Endodermal cell (in vitro differentiated cells): ENCODE data around the gene SLC47A2. TPM values are rescaled to one million over a fixed set of nuclear protein-coding genes. Genes with fewer than 3 reads are reported as not detected.

ENCODE experiments used
- DNase-seq: peaks from one replicate; pipeline ENCODE4 v3.0.0-alpha.2; 2017
- H3K27ac ChIP-seq: 2 replicates; pipeline ENCODE4 v1.5.1; 2013; ENCODE audit warnings: mild to moderate bottlenecking, low read depth, low read length, moderate library complexity
- H3K27me3 ChIP-seq: 2 replicates; pipeline ENCODE4 v1.6.1; 2013; ENCODE audit warnings: mild to moderate bottlenecking, low read length, moderate library complexity; ENCODE audit not compliant: insufficient read depth, control insufficient read depth, poor library complexity, severe bottlenecking
- H3K36me3 ChIP-seq: 2 replicates; pipeline ENCODE4 v1.7.0; 2013; ENCODE audit warnings: mild to moderate bottlenecking, low read length, moderate library complexity; ENCODE audit not compliant: control insufficient read depth, insufficient read depth
- H3K4me1 ChIP-seq: one replicate; pipeline ENCODE4 v1.7.0; 2013; ENCODE audit warnings: low read length; ENCODE audit not compliant: control insufficient read depth, insufficient read depth
- H3K4me3 ChIP-seq: 2 replicates; pipeline ENCODE4 v1.5.1; 2013; ENCODE audit warnings: mild to moderate bottlenecking, low read length, moderate library complexity
- H3K9ac ChIP-seq: 2 replicates; pipeline ENCODE4 v1.6.1; 2013; ENCODE audit warnings: mild to moderate bottlenecking, low read length, moderate library complexity; ENCODE audit not compliant: poor library complexity, severe bottlenecking; ENCODE audit errors: extremely low read depth
- H3K9me3 ChIP-seq: 2 replicates; pipeline ENCODE4 v1.6.1; 2013; ENCODE audit warnings: mild to moderate bottlenecking, low read length, moderate library complexity; ENCODE audit not compliant: control insufficient read depth
- H3K27ac Mint-ChIP-seq: 2 replicates; pipeline ENCODE4 v1.8.0; 2020; ENCODE audit warnings: mixed read lengths
- H3K27me3 Mint-ChIP-seq: 2 replicates; pipeline ENCODE4 v1.8.0; 2021; ENCODE audit warnings: mild to moderate bottlenecking, mixed read lengths; ENCODE audit not compliant: insufficient read depth
- H3K36me3 Mint-ChIP-seq: 2 replicates; pipeline ENCODE4 v1.8.0; 2020; ENCODE audit warnings: low read depth, mixed read lengths
- H3K4me1 Mint-ChIP-seq: 2 replicates; pipeline ENCODE4 v1.8.0; 2020; ENCODE audit warnings: mixed read lengths
- H3K4me3 Mint-ChIP-seq: 2 replicates; pipeline ENCODE4 v1.8.0; 2020; ENCODE audit warnings: mild to moderate bottlenecking, moderate library complexity, mixed read lengths
- H3K9me3 Mint-ChIP-seq: 2 replicates; pipeline ENCODE4 v1.8.0; 2020; ENCODE audit warnings: mild to moderate bottlenecking, mixed read lengths
- WGBS, 2 experiments: methylation state at CpG; one replicate each; pipeline versions ENCODE4 v1.1.5 to v1.1.7; 2013; ENCODE audit warnings: missing lambda C conversion rate in 2 of 2, mixed read lengths in 1 of 2; ENCODE audit not compliant: insufficient coverage in 1 of 2, insufficient read length in 1 of 2; 5-methylcytosine and 5-hydroxymethylcytosine counted together
- total RNA-seq, 2 donors: library from RNA; stranded (reverse); fragmentation: NEBNext Ultra II Directional in 1 of 2; extraction: Animal tissue kit (Norgen Biotek cat#: 25700) in 1 of 2; gene quantifications; 2 replicates in 1 of 2; 3 replicates in 1 of 2; pipeline ENCODE4 v1.2.1, GENCODE V29; 2021
- TF ChIP-seq, protein P1 (sequence below): fragments of 200-600 bp; sonication (generic); conservative IDR thresholded peaks from 2 replicates; pipeline ENCODE4 v1.5.0; 2021; ENCODE audit warnings: antibody characterized with exemption, mild to moderate bottlenecking

The SLC47A2 gene
- total RNA-seq, 2 donors from 2014 or later = not detected

DNA sequence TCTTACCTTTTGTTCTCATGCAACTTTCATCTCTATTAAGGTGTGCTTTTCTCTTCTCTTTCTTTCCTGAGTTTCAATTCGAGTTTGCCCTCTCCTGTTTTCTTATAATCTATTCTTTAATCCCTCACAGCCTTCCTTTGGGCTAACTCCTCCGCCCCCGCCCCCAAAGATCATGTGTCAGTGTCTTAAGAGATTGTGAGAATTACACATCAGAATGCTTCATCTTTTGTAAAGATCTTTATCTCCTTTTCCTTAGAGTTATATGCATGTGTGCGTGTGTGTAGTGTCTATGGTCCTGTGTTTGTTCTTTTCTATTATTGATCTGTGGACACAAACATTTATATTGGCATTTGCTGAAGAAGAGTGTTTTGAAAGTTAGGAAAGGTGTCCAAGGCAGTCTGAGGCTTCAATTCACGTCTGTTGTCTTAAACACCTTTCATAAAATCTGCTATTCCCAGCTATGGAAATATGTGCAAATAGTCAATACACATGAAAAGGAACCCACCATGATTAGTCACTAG, 74.0 kb downstream of the SLC47A2 start:
- Mint-ChIP-seq H3K36me3 (peaks cover 3% of the 10 kb centered on the region), H3K4me1 (peaks cover 33% of the 10 kb centered on the region), H3K27ac (no peak overlapping the region), H3K27me3 (peaks cover 27% of the 10 kb centered on the region), H3K4me3 (no peak overlapping the region), H3K9me3 (peaks cover 3% of the 10 kb centered on the region)
- no peaks in the 10 kb centered on the region for H3K36me3 ChIP-seq
- no peak for DNase-seq
- H3K27ac ChIP-seq = no peak overlapping the region
- peaks cover 4% of the 10 kb centered on the region for H3K4me1 ChIP-seq
- TF ChIP-seq, protein P1, sequence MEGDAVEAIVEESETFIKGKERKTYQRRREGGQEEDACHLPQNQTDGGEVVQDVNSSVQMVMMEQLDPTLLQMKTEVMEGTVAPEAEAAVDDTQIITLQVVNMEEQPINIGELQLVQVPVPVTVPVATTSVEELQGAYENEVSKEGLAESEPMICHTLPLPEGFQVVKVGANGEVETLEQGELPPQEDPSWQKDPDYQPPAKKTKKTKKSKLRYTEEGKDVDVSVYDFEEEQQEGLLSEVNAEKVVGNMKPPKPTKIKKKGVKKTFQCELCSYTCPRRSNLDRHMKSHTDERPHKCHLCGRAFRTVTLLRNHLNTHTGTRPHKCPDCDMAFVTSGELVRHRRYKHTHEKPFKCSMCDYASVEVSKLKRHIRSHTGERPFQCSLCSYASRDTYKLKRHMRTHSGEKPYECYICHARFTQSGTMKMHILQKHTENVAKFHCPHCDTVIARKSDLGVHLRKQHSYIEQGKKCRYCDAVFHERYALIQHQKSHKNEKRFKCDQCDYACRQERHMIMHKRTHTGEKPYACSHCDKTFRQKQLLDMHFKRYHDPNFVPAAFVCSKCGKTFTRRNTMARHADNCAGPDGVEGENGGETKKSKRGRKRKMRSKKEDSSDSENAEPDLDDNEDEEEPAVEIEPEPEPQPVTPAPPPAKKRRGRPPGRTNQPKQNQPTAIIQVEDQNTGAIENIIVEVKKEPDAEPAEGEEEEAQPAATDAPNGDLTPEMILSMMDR = no peak
- no peaks in the 10 kb centered on the region for H3K27me3 ChIP-seq
- 65 to 80% methylated on average over 2 to 5 of the region's 5 CpGs for WGBS, 2 experiments
- no peak overlapping the region for H3K4me3 ChIP-seq
- peaks cover 6% of the 10 kb centered on the region for H3K9me3 ChIP-seq
- no peak overlapping the region for H3K9ac ChIP-seq

DNA sequence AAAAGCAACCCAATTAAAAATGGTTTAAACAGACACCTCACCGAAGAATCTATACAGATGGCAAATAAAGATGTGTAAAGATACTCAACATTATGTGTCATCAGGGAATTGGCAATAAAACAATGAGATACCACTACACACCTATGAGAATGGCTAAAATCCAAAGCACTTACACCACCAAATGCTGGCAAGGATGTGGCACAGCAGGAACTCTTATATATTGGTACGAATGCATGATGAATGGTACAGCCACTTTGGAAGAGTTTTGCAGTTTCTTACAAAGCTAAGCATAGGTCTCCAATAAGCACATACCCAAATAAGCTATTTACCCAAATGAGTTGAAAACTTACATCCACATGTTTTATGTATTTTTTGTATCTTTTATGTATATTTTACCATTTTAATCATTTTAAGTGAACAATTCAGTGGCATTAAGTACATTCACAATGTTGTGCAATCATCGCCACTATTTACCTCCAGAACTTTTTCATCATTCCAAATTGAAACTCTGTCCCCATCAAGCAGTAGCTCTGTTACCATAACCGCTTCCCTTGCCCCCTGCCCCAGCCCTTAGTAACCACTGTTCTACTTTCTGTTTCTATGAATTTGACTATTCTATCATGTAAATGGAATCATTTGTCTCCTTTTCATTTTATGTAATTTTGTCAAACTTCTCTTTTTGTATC, 74.6 kb downstream of the SLC47A2 start:
- Mint-ChIP-seq H3K4me1 (peaks cover 28% of the 10 kb centered on the region), H3K27me3 (peaks cover 27% of the 10 kb centered on the region), H3K9me3 (peaks cover 3% of the 10 kb centered on the region), H3K36me3 (peaks cover 3% of the 10 kb centered on the region), H3K27ac (no peak overlapping the region), H3K4me3 (no peak overlapping the region)
- Histone ChIP-seq H3K36me3 (no peaks in the 10 kb centered on the region), H3K4me1 (peaks cover under 1% of the 10 kb centered on the region), H3K27ac (no peak overlapping the region), H3K9ac (no peak overlapping the region), H3K9me3 (peaks cover 6% of the 10 kb centered on the region), H3K4me3 (no peak overlapping the region), H3K27me3 (no peaks in the 10 kb centered on the region)
- TF ChIP-seq, protein P1 = no peak
- 80 to 93% methylated on average over 1 to 3 of the region's 4 CpGs for WGBS, 2 experiments
- no peak for DNase-seq

DNA sequence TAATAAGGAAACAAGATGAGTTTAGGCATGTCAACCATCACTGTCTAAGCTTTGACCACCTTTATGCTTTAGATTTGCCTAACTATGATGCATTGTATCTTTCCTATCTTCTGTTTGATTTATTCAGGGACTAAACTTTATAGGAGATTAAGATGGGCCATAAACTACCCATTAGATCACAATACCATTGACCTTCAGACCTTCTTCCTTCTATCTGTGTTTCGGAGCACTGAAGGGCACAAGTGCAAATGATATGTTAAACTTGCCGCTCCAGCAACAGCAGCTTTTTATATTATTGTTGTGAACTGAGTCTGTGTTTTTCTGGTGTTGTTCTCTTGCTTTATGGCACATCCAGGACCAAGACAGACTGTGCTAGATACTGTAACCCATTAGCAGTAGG, 84.5 kb downstream of the SLC47A2 start:
- H3K27me3 Mint-ChIP-seq = no peaks in the 10 kb centered on the region
- H3K27ac ChIP-seq = no peak overlapping the region
- peaks cover 13% of the 10 kb centered on the region for H3K9me3 Mint-ChIP-seq
- H3K9me3 ChIP-seq = no peaks in the 10 kb centered on the region
- H3K4me3 Mint-ChIP-seq = no peak overlapping the region
- no peak for DNase-seq
- H3K36me3 Mint-ChIP-seq = peaks cover 2% of the 10 kb centered on the region
- no peaks in the 10 kb centered on the region for H3K4me1 ChIP-seq
- 83 to 97% methylated on average over 1 to 2 of the region's 2 CpGs for WGBS, 2 experiments
- no peak overlapping the region for H3K4me3 ChIP-seq
- H3K27ac Mint-ChIP-seq = no peak overlapping the region
- H3K27me3 ChIP-seq = no peaks in the 10 kb centered on the region
- H3K4me1 Mint-ChIP-seq = peaks cover 4% of the 10 kb centered on the region
- TF ChIP-seq, protein P1 = no peak
- H3K36me3 ChIP-seq = no peaks in the 10 kb centered on the region
- H3K9ac ChIP-seq = no peak overlapping the region
